ENCODE measurements around the gene CCDC154.
"Not testable (repeated sequence)": the region's sequence is repeated elsewhere in the genome, so short reads cannot be mapped to it uniquely, and the experiment has no call there.

CCDC154 gene

GRCh38 chr16:1453316-1453715, 9.0 kb upstream of the CCDC154 start:
- DNase-seq (ENCODE audit: low spot score) = no peak

DNA sequence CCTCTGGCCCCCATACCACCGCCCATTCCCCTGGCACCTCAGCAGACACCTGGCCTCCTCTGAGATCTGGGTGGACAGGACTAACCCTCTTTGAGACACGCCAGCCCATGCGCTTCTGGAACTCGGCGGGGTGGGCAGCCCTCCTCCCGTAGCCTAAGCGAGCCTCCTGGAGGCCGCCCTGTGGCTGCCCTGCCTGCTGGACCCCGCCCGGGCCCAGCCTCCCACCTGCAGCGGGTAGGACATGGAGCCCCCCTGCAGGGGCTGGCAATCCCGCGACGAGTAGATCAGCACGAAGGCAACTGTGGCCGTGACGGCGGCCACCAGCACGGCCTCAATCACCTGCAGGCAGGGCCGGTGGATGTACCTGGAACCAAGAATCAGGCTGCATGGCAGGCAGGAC, 8.2 kb upstream of the CCDC154 start:
- no peak for DNase-seq (ENCODE audit: low spot score)

DNA sequence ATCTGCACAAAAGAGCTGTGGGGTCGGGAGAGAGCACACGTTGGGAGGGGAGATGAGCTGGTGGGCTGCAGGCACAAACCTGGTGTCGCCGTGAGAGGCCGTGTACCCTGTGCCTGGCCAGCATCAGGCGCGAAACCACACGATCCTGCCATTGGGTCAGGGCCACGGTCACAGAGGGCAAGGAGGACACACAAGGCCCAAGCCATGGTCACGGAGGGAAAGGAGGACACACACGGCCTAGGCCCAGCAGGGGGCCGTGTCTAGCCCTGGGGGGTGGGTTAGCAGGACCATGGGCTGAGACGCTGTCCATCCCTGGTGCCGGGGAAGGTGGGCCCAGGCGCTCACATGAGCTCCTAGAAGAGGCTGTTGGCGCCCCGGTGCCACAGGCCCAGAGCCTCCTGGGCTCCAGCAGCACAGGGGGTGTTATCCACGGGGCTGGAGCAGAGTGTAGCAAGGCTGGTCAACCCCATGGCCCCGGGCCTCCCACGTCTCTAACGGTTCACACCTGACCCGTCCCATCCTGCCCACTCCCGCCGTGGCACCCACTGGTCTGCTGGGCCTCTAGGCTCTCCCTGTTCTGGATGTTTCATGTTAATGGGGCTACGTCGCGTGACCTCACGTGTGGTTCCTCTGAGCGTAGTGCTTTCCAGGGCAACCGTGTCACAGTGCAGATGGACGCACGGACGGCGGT, 7.5 kb upstream of the CCDC154 start:
- DNase-seq (ENCODE audit: low spot score) = no peak

DNA sequence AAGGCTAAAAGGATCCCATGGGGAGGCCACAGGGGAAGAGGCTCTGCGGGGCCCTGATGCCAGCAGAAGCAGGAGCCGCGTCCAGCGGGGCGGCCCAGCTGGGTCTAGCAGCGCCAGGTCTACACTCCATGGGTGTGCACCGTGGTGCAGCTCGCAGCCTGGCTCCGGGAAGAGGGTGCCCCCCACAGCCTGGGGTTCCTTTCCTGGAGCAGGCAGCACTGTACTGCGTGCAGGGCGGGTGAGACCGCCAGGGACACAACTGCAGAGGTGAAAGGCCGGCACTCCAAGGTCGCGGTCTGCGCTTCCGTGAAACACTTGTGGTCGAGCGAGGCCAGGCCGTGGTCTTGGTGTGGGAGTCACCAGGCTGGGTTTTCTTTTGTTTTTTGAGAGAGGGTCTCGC, 6.5 kb upstream of the CCDC154 start:
- DNase-seq (ENCODE audit: low spot score) = no peak

DNA sequence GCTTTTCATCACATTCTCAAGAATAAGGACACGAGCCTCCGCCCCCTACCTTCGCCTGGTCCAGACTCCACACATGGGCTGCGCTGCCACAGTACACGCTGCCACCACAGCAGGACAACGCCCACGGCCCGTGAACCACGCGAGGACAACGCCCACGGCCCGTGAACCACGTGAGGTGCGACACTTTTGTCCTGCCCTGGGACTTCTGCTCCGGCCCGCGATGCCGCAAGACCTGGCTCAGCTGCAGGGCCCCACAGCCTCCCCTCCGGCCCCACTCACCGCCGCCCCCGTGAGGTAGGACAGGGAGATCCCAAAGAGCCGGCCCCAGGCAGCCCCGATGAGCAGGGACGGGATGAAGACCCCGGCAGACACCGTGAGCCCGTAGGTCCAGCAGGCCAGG, 5.9 kb upstream of the CCDC154 start:
- DNase-seq (ENCODE audit: low spot score) = no peak

DNA sequence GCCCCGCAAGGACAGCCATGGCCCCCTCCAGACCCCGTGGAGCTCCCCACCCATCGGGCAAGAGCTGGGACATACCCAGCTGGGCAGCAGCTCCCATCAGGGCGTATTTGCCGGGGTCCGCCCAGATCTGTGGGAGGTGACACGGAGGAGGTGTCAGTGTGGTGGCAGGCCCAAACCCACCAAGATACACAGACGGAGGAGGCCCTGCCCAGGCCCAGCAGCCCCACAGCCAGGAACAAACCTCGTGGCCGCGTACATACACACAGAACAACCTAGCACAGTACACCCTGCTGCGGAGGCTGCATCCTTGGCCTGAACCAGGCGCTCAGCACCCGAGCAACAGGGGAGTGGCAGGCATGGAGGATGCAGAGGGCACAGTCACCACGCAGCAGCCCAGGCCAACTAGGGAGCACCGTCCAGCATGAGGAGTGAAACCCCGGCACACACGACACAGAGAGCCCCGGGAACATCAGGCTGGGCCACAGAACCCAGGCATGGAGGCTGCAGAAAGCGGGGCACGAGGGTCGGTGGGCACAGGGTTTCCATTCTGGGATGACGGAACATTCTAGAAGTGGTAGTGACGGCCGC, 4.9 kb upstream of the CCDC154 start:
- DNase-seq (ENCODE audit: low spot score) = no peak

DNA sequence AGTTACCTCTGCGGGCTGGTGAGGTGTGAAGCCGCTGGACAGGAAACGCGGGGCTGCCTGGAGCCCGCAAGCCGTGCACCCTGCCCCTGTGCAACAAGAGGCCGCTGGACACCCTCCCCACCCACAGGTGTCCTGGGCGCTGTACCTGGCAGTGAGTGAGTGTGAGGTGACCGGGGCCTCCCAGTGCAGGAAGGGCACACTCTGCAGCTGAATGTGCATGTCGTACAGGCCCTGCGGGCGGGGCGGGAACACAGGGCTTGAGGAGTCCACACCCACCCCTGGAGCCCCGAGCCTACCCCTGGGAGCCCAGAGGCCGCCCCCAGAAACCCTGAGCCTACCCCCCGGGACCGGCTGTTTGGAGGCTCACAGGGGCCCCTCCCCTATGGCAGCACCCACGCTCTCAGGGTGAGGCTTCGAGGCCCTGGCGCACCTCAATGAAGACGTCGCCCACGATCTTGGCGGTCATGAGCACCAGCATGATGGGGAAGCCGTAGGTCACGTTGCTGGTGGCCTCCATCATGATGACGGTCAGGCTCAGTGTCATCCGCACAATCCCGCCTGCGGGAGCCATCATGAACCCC, 4.3 kb upstream of the CCDC154 start:
- DNase-seq (ENCODE audit: low spot score) = no peak

DNA sequence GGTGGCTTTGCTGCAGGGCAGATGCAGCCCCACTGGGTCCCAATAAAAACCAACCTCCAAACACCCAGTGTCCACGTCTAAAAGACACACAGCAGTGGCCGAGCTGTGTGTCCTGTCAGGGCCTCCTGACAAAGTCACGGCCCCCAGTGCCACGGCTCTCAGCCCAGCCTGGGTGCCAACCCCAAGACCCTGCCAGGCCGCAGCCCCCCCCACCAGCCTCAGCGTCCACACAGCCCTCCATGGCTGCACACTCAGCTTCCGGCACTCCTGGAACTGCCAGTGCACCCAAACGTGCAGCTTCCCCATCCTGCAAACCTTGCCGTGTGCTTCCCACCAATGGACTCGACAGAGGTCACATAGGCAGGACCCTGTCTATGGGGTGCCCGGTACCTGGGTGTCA, 3.6 kb upstream of the CCDC154 start:
- no peak for DNase-seq (ENCODE audit: low spot score)

DNA sequence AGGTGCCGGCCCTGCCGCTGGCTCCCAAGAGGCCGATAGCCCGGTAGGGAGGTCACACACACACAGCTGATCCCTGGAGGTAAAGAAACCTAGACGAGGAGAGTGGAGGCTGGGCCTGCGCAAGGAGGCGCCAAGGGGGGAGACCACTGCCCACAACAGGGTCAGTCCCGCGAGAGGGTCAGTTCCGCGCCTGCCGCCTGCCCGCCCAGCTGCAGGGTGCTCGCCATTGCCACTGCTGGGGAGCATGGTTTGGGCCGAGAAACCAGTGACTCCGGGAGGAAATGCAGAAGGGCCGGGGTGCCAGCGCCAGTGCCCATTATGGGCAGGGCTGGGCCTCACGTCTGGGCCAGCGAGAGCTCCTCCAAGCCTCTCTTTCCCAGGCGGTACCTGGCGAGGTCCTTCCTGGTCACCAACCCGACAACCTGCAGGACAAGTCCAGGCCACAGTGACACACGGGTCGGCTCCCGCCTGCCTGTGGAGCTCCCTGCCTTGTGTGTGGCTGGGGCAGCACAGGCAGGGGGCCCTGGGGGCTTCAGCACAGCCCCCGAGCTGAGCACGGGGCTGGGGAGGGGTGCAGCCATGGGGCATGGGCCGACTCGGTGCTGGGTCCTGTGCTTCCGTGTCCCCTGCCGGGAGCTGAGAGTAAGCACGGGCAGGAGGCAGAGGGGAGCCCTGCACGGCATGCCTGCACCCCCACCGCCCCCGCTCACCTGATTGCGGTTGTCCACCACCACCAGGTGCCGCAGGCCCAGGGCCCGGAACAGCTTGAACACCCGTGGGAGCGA, 2.1 kb upstream of the CCDC154 start:
- DNase-seq (ENCODE audit: low spot score) = no peak

DNA sequence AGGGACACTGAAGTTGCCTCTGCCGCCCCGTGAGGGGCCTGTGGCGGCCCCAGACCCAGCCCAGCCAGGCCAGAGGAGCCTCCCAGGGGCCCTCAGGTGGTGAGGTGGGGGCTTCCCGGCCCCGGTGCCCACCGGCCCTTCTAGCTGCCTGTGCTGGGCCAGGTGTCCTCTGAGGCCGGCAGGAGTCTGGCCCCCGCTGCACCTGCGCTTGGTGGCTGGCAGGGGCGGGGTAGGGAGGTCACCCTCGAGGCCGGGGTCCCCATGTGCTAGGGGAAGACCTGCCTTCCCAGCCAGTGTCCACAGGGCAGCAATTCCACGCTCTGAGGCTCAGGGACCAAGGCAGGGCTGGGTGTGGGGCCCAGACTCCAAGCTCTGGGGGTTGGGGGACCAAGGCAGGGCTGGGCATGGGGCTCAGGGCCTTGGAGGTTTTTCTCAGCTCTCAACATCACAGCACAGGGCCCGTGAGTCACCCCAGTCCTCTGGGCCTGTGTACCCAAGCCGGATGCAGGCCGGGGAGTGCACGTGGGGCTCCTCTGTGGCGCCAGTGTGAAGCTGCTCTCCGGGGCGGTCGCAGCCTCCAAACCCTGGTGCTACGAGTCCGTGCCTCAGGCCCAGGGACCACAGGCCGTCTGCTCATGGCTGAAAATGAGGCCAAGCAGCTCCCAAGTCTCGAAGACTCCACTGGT, 1.3 kb upstream of the CCDC154 start:
- DNase-seq (ENCODE audit: low spot score) = no peak

DNA sequence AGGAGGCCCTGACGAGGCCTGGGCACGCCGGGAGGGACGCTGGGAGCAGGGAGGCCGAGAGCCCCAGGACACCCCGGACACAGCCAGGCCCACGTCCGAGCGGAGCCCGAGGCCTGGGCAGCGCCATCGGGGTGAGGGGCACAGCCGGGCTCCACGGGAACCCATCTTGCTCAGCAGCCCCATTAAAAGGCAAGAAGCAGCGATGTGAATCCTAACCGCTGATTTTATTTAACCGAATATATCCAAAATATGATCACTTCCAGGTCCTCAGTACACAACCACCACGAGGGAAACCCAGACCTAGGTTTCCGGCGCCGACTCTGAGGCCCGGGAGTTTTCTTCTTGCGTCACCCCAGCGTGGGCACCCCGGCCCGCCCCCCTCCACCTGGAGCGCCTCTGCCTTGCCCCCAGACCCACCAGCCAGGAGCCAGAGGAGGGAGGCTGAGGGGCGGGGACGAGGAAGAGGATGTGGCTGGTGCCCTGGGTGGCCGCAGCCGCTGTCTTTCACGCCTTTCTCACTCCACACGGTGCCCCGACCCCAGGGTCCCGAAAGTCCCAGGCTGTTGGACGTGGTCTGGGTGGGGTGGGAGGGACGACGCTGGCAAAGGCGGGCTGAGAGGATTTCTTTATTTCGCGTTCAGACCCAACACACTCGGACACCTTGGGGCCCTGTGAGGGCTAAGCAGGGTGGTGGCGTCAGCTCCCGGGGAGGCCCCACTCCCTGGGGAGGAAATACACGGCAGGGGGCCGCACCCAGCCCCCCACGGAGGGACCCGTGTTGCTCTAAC, 568 bp upstream of the CCDC154 start:
- no peak for DNase-seq (ENCODE audit: low spot score)

- no peak for DNase-seq (ENCODE audit: low spot score)
Measured at GRCh38 chr16:1443403-1443973, 868 bp downstream of the CCDC154 start.

GRCh38 chr16:1442697-1443096, 1.7 kb downstream of the CCDC154 start:
- no peak for DNase-seq (ENCODE audit: low spot score)

DNA sequence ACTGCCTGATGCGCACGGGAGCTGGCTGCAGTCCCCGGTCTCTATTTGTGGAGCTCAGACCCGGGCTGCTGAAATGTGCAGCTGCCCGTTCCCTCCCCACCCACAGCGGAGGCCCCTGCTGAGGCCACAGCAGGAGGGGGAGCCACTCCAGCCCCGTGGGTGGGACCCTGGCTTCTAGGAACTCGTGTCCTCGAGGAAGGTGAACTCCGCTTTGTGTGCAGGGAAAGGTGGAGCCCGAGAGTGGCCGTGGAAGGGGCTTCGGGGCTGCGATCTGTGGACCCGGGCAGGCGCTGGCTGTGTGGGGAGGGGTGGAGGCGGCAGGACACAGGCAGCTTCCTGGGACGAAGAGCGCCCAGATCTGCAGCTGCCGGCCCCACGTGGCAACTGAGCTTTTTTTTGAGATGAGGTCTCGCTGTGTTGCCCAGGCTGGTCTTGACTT, 2.9 kb downstream of the CCDC154 start:
- no peak for DNase-seq (ENCODE audit: low spot score)

GRCh38 chr16:1439699-1440074, 4.7 kb downstream of the CCDC154 start:
- not testable (repeated sequence) for DNase-seq (ENCODE audit: low spot score)

GRCh38 chr16:1439058-1439698, 5.2 kb downstream of the CCDC154 start:
- no peak for DNase-seq (ENCODE audit: low spot score)

GRCh38 chr16:1438229-1439057, 5.9 kb downstream of the CCDC154 start:
- no peak for DNase-seq (ENCODE audit: low spot score)

DNA sequence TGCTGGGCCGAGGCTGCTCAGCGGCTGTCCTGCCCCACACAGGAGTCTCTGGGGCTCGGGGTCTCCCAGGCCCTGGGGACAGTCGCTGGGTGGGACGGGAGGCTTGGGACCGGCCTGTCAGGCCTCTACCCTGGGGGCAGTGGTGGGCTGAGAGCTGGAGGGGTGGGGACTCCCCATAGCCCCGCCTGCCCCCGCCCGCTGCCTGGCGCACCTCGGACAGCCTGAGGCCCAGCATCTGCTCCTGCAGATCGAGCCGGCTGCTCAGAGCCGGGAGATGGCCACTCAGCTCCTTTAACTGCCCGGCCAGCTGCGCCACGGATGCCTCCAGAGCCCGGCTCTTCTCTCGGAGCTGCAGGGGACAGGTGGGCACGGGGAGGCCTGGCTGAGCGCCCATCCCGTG, 6.8 kb downstream of the CCDC154 start:
- DNase-seq (ENCODE audit: low spot score) = no peak

DNA sequence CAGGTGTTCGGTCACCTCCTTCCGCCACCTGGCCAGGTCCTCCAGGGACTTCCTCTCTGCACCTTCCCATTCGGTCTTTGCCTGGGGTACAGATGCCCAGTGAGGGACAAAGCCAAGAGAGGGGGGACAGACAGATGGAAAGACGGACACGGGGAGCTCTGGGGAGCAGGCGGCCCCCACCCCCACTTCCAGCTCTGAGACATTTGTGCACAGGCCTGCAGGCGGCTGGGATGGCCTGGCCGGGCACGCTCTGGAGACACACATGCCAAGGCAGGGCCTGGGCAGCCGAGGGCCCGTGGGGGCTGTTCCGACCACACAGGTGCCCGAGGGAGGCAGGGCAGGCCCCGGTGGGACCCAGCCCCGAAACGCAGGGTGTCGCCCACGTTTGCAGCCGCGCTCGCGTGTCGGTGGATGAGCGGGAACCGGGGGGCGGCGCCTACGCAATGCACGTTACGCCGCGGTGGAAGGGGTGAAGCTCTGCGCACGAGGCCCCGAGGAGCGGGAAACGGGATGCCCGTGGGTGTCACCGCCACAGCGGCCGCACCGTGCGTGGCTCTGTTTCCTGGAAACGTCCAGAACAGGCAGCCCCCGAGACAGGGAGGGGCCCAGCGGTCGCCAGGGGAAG, 7.5 kb downstream of the CCDC154 start:
- DNase-seq (ENCODE audit: low spot score) = no peak
